Body of pancreas (tissue), 4 donors: ENCODE results near the gene POLR1B.

ENCODE experiments used
- POLR2A ChIP-seq, 3 donors: fragments of 450-650 bp; IDR thresholded peaks; one replicate each; pipeline ENCODE4 v1.6.1; 2016; ENCODE audit warnings: antibody characterized with exemption in 3 of 3, mild to moderate bottlenecking in 2 of 3
- TF ChIP-seq, protein P1 (sequence below), 7 experiments: fragments of 450-650 bp in 4 of 7; fragments of 200-600 bp in 3 of 7; sonication (generic) in 3 of 7; IDR thresholded peaks; one replicate each; pipeline ENCODE4 v1.5.1; 2016 to 2019; ENCODE audit warnings: antibody characterized with exemption in 7 of 7

DNA sequence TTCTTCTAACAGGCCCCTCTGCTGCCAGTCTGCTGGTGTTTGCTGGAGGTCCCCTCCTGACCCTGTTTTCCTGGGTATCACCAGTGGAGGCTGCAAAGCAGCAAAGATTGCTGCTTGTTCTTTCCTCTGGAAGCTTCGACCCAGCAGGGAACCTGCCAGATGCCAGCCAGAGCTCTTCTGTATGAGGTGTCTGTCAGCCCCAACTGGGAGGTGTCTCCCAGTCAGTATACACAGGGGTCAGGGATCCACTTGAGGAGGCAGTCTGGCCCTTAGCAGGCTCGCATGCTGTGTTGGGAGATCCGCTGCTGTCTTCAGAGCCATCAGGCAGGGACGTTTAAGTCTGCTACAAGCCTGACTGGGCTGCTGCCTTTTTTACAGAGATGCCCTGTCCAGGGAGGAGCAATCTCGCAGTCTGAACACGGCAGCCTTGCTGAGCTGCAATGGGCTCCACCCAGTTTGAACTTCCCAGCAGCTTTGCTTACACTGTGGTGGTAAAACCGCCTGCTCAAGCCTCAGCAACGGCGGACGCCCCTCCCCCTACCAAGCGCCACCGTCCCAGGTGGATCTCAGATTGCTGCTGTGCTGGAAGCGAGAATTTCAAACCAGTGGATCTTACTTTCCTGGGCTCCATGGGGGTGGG is 72.1 kb downstream of the POLR1B start:
- TF ChIP-seq POLR2A (IDR thresholded peaks at IDR 0.05): no peak
- TF ChIP-seq, protein P1, sequence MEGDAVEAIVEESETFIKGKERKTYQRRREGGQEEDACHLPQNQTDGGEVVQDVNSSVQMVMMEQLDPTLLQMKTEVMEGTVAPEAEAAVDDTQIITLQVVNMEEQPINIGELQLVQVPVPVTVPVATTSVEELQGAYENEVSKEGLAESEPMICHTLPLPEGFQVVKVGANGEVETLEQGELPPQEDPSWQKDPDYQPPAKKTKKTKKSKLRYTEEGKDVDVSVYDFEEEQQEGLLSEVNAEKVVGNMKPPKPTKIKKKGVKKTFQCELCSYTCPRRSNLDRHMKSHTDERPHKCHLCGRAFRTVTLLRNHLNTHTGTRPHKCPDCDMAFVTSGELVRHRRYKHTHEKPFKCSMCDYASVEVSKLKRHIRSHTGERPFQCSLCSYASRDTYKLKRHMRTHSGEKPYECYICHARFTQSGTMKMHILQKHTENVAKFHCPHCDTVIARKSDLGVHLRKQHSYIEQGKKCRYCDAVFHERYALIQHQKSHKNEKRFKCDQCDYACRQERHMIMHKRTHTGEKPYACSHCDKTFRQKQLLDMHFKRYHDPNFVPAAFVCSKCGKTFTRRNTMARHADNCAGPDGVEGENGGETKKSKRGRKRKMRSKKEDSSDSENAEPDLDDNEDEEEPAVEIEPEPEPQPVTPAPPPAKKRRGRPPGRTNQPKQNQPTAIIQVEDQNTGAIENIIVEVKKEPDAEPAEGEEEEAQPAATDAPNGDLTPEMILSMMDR (IDR thresholded peaks at IDR 0.05): no peak
